ENCODE measurements around the gene IPO9. TPM values are rescaled to one million over a fixed set of nuclear protein-coding genes. Genes with fewer than 3 reads are reported as not detected.
"Not testable (repeated sequence)": the region's sequence is repeated elsewhere in the genome, so short reads cannot be mapped to it uniquely, and the experiment has no call there.

IPO9 gene
- total RNA-seq, 4 donors from 2014 or later = 10.1 to 17.2 (median 12.3) TPM

DNA sequence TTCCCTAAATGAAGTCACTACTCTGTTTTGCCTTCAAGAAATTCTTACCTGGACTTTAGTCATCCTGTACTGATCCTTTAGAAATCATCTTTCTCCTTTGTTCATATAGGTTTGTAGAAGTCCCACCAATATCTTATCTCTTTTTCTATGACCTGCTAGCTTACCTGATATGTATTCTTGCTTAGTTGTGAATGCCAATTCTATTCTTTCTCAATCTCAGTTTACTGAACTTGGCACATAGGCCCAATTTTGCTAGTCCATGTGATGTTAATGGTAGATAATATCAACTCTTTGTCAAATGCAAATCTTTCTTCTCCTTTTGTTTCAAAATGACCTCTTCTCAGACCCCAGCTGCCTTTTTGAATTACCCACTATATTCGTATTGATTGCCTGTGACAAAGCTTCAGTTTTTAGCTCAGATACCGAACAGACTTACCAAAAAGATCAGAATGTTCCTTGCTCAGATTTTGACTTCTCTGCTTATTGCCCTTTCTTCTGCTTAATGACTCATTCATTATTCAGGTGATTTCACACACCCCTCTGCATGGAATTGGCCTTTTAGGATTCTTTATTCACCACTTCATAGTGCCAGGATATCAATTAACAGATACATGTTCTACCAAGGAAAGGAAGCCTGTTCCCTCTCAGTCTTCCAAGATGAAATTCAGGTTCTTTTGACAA is 20.6 kb downstream of the IPO9 start:
- no peak for DNase-seq
- Histone ChIP-seq H3K27ac (peak overlapping the region in 3 of 4 donors; percentile 5 to 54 (median 53)), H3K27me3 (no peaks in the 10 kb centered on the region)

DNA sequence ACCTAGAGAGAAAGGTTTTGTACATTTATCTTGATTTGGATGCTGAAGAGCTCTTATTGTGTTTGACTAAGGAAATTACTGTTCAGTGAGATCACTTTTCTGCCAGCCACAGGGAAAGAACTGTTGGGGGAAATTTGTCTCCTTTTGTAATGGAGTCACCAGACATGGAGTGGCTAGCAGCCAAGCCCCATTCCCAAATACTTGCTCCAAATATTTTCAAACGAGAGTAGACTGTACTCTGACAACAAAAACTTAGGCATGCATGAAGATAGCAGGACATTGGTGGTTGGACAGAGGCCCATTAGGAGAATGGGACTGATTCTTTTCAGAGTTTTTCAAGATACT is 21.1 kb downstream of the IPO9 start:
- H3K4me1 ChIP-seq = no peaks in the 10 kb centered on the region
- H3K4me3 ChIP-seq = no peak overlapping the region
- 15 to 21% methylated on average over 1 of the region's 1 CpG for WGBS, 2 donors
- H3K27me3 ChIP-seq = no peaks in the 10 kb centered on the region
- H3K36me3 ChIP-seq = peaks cover 17 to 77% (median 28%) of the 10 kb centered on the region in 3 donors
- TF ChIP-seq POLR2A (IDR thresholded peaks at IDR 0.05) = no peak
- TF ChIP-seq, protein P1, sequence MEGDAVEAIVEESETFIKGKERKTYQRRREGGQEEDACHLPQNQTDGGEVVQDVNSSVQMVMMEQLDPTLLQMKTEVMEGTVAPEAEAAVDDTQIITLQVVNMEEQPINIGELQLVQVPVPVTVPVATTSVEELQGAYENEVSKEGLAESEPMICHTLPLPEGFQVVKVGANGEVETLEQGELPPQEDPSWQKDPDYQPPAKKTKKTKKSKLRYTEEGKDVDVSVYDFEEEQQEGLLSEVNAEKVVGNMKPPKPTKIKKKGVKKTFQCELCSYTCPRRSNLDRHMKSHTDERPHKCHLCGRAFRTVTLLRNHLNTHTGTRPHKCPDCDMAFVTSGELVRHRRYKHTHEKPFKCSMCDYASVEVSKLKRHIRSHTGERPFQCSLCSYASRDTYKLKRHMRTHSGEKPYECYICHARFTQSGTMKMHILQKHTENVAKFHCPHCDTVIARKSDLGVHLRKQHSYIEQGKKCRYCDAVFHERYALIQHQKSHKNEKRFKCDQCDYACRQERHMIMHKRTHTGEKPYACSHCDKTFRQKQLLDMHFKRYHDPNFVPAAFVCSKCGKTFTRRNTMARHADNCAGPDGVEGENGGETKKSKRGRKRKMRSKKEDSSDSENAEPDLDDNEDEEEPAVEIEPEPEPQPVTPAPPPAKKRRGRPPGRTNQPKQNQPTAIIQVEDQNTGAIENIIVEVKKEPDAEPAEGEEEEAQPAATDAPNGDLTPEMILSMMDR (IDR thresholded peaks at IDR 0.05) = no peak
- intact Hi-C loops (cut with DNase I) = no loop called here
- H3K27ac ChIP-seq = peak overlapping the region in 3 of 4 donors; percentile 23 to 54 (median 53)
- DNase-seq = no peak
- no peaks in the 10 kb centered on the region for H3K9me3 ChIP-seq

More for the DNA sequence above, 20.6 kb downstream of the IPO9 start:
- WGBS, 2 donors = 73 to 75% methylated on average over 2 of the region's 2 CpGs
- Histone ChIP-seq H3K9me3 (no peaks in the 10 kb centered on the region), H3K4me3 (no peak overlapping the region), H3K36me3 (peaks cover 14 to 72% (median 24%) of the 10 kb centered on the region in 3 donors), H3K4me1 (no peaks in the 10 kb centered on the region)
- TF ChIP-seq POLR2A (IDR thresholded peaks at IDR 0.05) = no peak
- TF ChIP-seq, protein P1 (IDR thresholded peaks at IDR 0.05) = no peak
- intact Hi-C loops (cut with DNase I) = no loop called here

DNA sequence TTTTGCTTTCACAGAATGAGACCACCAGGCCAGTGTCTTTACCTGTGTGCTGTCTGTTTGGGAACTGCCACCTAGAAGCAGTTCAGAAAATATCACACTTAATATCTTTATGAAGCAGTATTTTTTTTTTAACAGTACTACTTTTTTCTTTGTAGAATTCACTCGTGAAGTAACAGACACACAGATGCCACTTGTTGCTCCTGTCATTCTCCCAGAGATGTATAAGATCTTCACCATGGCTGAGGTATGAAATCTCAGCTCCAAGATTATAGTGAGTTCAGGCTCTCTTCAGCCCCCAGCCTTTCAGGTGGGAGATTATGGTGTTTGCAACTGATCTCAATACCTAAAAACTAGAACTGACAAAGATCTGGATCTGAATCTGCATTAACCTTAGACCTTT is 23.0 kb downstream of the IPO9 start:
- Histone ChIP-seq H3K4me3 (no peak overlapping the region), H3K4me1 (no peaks in the 10 kb centered on the region), H3K27ac (no peak overlapping the region), H3K9me3 (no peaks in the 10 kb centered on the region), H3K36me3 (peaks cover 17 to 96% (median 28%) of the 10 kb centered on the region in 3 donors), H3K27me3 (no peaks in the 10 kb centered on the region)
- TF ChIP-seq, protein P1 (IDR thresholded peaks at IDR 0.05) = no peak
- no peak for TF ChIP-seq POLR2A (IDR thresholded peaks at IDR 0.05)
- intact Hi-C loops (cut with DNase I) = no loop called here
- DNase-seq = no peak
- 75 to 83% methylated on average over 1 of the region's 1 CpG for WGBS, 2 donors

DNA sequence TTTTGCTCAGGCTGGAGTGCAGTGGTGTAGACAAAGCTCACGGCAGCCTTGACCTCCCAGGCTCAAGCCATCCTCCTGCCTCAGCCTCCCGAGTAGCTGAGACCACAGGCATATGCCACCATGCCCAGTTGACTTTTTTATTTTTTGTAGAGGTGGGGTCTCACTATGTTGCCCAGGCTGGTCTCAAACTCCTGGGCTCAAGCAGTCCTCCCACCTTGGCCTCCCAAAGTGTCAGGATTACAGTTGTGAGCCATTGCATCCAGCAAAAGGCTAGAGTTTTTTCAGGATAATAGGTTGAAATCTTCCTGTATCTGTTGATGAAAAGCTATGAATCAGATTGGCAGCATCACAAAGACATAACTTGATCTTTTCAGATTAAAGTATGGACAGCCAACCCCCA is 27.8 kb downstream of the IPO9 start:
- intact Hi-C loops (cut with DNase I) = not testable (repeated sequence)

DNA sequence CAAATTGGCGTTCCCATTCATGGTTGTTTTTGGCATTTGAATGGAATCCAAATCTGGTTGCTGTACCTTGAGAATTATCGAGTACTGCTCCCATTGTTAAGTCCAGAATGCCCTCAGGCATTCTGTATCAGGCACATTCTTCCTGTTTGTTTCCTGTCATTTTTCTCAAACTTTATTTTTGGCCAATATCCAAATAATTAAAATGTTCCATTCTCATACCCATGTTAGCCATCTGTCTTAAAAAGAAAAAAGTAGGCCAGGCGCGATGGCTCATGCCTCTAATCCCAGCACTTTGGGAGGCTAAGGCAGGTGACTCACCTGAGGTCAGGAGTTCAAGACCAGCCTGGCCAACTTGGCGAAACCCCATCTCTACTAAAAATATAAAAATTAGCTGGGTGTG is 30.5 kb downstream of the IPO9 start:
- intact Hi-C loops (cut with DNase I) = no loop called here
- Histone ChIP-seq H3K4me3 (no peak overlapping the region), H3K9me3 (no peaks in the 10 kb centered on the region), H3K36me3 (peaks cover 9 to 99% (median 15%) of the 10 kb centered on the region in 3 donors), H3K4me1 (peaks cover 0 to 7% (median 0%) of the 10 kb centered on the region in 3 donors), H3K27ac (no peak overlapping the region), H3K27me3 (no peaks in the 10 kb centered on the region)
- no peak for DNase-seq
- WGBS, 2 donors = 70 to 73% methylated on average over 5 of the region's 5 CpGs
- TF ChIP-seq, protein P1 (IDR thresholded peaks at IDR 0.05) = no peak
- TF ChIP-seq POLR2A (IDR thresholded peaks at IDR 0.05) = no peak

More for the DNA sequence above, 27.8 kb downstream of the IPO9 start:
- not testable (repeated sequence) for H3K27me3 ChIP-seq, H3K27ac ChIP-seq, DNase-seq, H3K4me3 ChIP-seq, H3K9me3 ChIP-seq, H3K4me1 ChIP-seq
- WGBS, 2 donors = 86 to 100% methylated on average over 2 of the region's 2 CpGs
- peaks cover 18 to 99% (median 32%) of the 10 kb centered on the region in 3 donors for H3K36me3 ChIP-seq

All from esophagus squamous epithelium (tissue), 5 donors.